Right lung (tissue), 10 donors: ENCODE measurements around the gene AKR1C8. TPM values are rescaled to one million over a fixed set of nuclear protein-coding genes. Genes with fewer than 3 reads are reported as not detected.
"Not testable (repeated sequence)": the region's sequence is repeated elsewhere in the genome, so short reads cannot be mapped to it uniquely, and the experiment has no call there.

Experiments used
- DNase-seq, 2 donors: peaks; one replicate each; pipeline ENCODE4 v3.0.0-alpha.2; 2013
- long read RNA-seq, 8 donors: transcript quantifications; one replicate each; lab custom pipeline, GENCODE V29; 2026
- polyA plus RNA-seq, 5 donors: library from polyadenylated mRNA; unstranded; fragments of 120-200 nt; gene quantifications; one replicate each; pipeline versions ENCODE4 v1.2.1 to v1.2.3, GENCODE V29; 2013; ENCODE audit warnings: inconsistent platforms in 1 of 5, low replicate concordance in 1 of 5; ENCODE audit not compliant: insufficient read length in 5 of 5, insufficient read depth in 1 of 5

Gene AKR1C8
- not detected for polyA plus RNA-seq
- long read RNA-seq, donor 1, result 0 reads
- long read RNA-seq, donor 2, result 0 reads
- long read RNA-seq, donor 3, result 0 reads
- long read RNA-seq, donor 4, result 0 reads
- long read RNA-seq, donor 5, result 0 reads
- long read RNA-seq, donor 6, result 0 reads
- long read RNA-seq, donor 7, result 0 reads
- long read RNA-seq, donor 8, result 0 reads

DNA sequence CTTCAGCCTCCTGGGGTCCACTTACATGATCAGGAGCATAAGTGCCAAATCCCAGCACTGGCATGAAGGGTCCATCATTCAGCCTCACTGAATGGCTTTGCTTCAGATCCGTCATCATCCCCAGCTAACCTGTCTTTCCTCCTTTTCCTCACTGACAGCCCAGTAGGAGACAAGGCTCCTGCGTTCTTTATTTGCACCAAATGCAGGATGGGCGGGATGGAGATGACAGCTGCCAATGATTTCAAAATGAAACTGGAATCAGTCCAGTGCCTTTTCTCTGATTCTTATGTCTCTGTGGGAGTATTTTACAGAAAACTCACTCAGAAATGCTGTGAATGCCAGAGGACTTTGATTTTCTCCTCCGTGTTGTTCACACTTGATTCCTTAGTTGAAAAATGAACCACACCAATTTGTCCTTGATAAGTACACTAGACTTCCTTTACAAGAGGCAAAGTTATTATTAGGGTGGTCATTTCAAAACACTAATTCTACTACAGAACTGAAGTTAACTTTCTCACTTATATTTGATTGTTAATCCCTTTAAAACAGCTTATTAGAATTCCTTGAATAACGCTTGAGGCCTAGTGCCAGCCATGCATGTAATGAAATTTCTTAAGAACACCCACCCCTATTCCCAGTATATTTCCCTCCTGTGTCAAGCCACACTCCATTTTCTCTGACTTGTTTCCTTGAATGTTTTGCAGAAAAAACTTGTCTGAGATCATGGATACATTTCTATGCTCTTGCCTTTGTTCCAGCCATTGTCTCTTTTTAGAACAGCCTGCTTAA lies at the start of gene AKR1C8:
Gene AKR1C8 (minus strand): TSS at position 164 of the 789 bp plus-strand sequence. CDS start 46 bp downstream, at position 118.
- DNase-seq, result no peak

DNA sequence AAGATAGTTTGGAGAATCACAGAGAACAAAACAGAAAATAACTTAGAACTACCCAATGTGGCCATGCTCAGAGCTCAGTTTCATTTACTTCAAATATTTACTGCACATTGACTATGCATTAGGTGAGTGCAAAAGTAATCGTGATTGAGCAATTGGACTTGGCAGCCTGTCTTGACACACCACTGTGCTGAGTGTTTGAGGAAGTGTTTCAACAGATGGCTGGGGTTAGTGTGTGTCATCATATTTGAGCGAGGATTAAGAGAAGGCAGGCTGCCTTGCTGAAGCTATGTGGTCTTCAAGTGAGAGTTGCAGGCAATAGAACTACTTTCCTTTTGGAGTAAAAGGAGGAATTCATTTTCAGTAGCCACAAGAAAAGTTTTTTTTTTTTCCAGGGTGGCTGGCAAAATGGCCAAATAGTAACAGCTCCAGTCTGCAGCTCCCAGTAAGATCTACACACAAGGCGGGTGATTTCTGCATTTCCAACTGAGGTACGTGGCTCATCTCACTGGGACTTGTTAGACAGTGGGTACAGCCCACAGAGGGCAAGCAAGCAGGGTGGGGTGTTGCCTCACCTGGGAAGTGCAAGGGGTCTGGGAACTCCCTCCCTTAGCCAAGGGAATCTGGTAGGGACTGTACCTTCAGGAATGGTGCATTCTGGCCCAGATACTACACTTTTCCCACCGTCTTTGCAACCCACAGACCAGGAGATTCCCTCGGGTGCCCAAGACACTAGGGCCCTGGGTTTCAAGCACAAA lies 49.3 kb upstream of the AKR1C8 start:
- DNase-seq, result peak; percentile 47 to 49

DNA sequence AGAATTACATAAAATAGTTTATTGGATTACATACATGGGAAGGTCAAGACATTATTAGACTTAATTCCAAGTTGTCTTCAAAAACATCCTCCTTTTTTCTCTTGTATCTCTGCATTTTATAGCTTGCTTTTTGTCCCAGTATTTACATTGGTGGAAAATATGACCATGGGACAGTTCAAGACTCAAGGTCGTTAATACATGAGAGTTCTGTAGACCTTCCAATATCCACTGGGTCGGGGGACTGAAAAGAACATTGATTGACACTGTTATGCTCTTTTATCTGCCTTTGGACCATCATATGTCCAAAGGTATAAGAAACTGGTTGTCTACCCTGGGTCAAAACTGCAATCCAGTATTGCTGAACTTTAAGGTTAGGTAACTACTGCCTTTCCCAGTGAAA lies 48.4 kb upstream of the AKR1C8 start:
- DNase-seq, result no peak

DNA sequence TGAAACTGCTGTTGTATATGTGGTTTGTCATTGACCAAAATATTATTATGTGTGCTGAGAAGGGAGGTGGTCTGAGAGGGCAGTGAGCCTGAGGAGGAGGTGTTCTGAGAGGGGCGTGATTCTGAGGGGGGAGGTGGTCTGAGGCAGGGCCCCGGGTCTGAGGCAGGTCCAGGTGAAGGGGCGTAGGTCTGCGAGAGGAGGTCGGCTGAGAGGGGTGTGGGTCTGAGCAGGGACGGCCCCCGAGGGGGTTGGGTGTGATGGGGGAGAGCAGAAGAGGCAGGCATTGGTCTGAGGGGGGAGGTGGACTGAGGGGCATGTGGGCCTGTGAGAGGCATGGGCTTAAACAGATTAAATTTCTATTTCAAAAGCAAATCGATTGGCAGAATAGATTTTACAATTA lies 44.1 kb upstream of the AKR1C8 start:
- no peak for DNase-seq

DNA sequence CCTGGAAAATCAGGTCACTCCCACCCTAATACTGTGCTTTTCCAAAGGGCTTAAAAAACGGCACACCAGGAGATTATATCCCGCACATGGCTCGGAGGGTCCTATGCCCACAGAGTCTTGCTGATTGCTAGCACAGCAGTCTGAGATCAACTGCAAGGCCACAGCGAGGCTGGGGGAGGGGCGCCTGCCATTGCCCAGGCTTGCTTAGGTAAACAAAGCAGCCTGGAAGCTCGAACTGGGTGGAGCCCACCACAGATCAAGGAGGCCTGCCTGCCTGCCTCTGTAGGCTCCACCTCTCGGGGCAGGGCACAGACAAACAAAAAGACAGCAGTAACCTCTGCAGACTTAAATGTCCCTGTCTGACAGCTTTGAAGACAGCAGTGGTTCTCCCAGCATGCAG lies 38.0 kb upstream of the AKR1C8 start:
- DNase-seq, result not testable (repeated sequence)

DNA sequence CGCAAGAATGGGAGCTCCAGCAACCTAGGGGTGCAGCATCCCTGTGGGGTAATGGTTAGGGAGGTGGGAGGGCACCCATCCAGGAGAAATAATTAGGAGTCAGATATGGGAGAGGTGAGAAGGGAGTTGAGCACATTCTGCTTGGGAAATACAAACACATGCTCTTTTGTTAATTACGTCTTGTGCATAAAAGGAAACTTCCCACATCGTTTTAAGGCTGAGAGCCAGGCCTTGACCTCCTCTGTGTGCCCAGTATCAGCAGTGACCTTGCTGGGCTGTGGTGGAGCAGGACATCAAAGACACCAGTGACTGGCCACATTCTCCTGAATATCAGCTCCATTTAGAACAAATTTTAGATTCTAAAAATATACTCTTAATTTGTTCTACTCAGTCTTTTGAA lies 34.3 kb upstream of the AKR1C8 start:
- no peak for DNase-seq

DNA sequence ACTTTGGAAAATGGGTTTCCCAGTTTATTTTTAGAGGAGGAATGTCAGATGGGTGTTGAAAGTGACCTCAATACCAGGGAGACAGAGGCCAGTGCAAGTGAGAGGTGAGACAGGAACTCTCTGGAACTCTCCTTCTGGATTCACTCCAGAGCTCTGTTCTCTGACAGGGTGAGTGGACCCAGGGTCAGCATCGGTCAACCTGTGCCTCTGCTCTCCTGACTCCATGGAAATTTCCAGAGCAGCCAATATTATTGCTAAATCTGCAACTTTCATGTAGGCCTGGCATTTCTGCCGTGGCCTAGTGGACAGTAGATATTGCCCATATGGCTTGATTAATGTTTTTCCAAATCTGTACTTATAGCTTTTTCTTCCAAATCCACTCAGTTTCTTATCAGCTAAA lies 31.9 kb upstream of the AKR1C8 start:
- DNase-seq, result no peak

DNA sequence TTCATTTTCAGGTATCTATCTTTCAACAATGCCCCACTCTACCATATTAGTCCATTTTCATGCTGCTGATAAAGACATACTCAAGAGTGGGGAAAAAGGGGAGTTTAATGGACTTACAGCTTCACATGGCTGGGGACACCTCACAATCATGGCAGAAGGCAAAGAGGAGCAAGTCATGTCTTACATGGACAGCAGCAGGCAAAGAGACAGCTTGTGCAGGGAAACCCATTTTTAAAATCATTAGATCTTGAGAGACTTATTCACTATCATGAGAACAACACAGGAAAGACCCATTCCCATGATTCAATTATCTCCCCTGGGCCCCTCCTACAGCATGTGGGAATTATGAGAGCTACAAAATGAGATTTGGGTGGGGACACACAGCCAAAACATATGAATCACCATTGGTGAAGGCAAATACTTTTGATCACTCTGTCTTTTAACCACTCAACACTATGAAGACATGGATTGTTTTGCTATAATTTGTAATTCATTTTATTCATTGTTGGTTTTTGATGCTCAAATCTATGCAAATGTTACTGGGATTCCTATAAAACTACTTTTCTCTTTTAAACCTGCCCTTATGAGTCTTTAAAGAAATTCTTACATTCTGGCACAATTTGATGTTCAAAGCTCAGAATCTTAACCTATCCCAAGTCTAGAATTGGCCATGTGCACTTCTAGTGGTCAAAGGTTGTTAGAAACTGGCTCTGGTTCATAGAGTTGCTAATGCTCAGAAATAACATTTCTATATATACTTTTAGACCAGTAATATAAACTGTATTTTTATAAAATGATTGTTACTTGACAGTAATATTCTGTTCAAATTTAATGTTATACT lies 27.0 kb upstream of the AKR1C8 start:
- no peak for DNase-seq

DNA sequence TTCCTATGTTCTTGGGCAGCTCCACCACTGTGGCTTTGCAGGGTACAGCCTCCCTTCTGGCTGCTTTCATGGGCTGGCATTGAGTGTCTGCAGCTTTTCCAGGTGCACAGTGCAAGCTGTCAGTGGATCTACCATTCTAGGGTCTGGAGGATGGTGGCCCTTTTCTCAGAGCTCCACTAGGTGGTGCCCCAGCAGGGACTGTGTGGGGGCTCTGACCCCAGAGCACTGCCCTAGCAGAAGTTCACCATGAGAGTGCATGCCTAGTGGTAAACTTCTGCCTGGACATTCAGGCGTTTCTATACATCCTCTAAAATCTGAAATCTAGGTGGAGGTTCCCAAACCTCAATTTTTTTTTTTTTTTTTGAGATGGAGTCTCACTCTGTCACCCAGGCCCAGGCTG lies 25.3 kb upstream of the AKR1C8 start:
- not testable (repeated sequence) for DNase-seq

DNA sequence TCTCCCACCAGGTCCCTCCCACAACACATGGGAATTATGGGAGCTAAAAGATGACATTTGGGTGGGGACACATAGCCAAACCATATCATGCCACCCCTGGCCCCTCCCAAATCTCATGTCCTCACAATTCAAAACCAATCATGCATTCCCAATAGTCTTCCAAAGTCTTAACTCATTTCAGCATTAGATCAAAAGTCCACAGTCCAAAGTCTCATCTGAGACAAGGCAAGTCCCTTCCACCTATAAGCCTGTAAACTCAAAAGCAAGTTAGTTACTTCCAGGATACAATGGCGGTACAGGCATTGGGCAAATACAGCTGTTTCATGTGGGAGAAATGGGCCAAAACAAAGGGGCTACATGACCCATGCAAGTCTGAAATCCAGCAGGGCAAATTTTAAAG lies 24.8 kb upstream of the AKR1C8 start:
- not testable (repeated sequence) for DNase-seq

DNA sequence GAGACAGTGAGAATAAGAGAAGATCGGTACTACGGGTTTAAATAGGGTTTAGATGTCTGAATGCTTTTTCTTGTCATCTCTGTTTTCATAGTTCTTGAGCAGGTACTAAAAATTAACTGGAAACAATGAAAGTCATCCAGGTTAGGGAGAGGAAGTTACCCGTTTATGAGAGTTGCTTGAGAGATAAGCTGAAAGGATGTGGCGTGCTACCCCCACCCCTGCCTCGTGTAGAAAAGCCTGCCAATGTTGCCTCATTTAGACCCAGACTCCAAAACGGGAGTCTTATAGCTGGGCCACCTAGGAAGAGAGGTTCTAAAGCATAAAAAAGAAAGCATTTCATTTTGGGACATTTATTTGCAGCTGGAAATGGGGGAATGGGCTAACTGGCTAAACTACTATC lies 21.8 kb upstream of the AKR1C8 start:
- DNase-seq, result no peak

DNA sequence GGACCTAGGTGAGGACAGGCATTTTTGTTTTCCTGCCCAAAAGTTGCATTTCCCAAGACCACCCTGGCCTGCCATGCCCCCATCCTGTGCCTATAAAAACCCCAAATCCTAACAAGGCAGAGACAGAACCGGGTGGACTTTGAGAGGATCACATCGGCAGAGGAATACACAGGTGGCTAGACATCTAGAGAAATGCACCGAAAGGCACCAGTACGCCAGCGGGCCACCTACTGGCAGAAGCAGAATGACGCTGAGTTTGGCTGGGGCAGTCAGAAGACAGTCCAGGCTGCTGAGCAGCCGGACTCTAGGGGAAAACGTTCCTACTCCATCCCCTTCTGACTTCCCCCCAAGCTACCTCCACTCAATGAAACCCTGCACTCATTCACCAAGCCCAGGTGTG lies 14.4 kb upstream of the AKR1C8 start:
- no peak for DNase-seq

DNA sequence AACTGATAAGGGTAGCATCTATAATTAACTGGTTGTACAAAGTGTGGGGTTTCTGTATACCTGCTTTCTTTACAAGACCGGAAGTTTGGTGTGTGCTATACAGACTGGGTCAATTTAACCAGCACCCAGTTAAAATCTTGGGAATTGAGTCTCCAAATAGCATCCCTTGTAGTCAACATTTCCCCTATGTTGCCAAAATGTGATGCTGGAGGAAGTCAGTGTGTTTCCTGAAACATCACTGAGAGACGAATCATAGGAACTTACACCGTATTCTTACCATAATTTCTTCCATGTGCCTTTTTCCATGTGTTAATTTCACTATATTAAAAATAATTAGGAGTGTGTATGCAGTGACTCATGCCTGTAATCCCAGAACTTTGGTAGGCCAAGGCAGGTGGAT lies 13.4 kb upstream of the AKR1C8 start:
- DNase-seq, result no peak

DNA sequence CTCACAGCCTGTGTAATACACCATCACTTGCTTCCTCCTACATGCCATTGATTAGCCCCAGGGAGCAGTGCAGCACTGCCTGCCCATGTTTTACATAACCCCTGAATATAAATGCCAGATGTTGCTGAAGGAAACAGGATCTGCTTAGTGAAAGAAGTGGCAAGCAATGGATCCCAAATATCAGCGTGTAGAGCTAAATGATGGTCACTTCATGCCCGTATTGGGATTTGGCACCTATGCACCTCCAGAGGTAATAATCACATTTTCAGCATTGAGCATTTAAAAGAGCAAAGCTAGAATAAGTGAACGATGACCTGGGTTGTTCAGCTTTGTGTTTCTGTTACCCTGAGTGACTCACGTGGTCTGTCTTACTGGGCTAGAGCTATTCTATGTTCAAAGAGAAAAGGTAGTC lies 11.8 kb upstream of the AKR1C8 start, which contains the start of gene AKR1C4:
Gene AKR1C4 (plus strand): TSS at position 136 of the 412 bp plus-strand sequence. CDS start 31 bp downstream, at position 167.
- no peak for DNase-seq

DNA sequence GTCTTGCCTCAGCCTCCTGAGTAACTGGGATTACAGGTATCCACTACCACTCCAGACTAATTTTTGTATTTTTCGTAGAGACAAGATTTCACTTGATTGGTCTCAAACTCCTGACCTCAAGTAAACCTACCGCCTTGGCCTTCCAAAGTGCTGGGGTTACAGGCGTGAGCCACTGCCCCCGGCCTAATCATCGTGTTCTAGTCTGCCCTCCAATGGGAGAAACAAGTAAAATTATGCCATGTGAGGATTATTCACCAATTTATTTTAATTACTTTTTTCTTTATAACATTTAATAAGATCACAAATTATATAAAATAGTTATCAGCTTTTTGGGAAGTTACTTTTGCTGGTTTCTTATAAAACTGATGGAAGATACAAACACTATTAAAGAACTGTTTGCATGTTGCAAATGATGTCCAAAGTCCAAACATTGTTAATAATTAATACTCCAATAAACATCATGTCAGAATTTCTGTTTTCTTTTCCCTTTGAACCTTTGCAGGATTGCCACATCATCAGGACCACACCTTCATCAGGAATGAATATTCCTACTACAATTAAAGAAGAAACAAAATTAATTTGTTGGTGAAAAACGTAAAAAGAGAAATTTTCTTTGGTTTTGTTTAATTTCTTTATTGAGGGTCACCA lies 10.9 kb upstream of the AKR1C8 start:
- no peak for DNase-seq

DNA sequence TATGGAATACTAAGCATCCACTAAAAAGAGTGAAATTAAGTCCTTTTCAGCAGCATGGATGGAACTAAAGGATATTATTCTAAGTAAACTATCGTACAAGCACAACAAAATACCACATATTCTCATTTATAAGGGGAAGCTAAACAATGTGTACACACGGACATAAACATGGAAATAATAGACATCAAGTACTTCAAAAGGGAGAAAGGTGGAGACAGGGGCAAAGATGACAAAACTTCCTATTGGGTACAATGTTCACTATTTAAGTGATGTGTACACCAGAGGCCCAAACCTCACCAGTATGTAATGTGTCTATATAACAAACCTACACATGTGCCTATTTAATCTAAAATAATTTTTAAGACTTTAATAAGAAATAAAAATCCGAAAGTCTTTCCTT lies 9.5 kb upstream of the AKR1C8 start:
- no peak for DNase-seq

DNA sequence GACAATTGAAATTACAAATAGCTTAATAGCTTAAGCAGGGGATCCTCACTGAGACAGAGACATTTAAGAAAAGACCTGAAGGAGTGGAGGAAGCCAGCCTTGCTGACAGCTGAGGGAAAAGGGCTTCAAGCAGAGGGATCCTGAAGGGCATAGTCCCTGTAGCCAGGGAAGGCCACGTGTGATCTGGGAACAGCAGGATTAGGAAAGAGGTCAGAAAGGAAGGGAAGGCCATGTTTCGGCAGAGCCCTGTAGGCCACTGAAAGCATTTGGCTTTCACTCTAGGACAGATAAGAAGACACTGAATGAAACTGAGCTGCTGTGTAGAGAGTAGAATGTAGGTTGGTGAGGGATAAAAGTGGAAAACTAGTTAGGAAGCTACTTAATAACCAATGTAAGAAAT lies 3.4 kb upstream of the AKR1C8 start:
- DNase-seq, result no peak

DNA sequence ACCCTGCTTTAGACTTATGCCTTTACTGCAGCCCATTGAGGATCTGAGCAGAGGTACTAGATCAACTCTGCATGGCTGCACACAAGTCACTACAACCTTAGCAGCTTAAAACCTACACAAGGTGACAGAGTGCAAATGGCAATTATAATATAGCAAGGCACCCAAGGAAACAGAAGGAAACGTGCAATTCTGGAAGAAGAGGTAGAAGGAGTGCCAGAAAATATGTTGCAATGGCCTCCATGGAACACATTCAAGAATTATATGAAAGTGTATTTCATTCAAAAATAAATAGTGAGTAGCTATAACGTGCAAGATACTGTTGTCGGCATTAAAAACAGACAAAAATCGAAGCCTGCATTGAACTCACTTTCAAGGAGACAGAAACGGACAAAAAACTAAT lies 2.9 kb upstream of the AKR1C8 start:
- DNase-seq, result peak; percentile 20 to 28

DNA sequence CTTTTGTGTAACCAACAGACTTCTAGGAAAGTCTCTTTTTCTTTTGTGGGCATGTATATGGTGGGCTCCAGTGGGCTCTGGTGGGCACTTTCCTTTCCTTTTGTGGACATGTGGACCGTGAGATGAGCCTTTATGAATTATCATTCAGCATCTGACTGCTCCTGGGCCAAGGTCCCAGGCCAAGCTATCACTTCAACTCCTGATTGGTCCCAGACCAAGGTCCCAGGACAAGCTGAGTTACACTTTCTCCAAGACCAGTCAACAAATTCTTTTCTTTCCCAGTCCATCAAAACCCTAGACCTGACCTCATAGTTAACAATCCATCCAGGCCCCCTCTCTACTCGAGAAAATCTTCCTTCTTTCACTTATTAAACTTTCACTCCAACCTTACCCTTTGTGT lies 1.0 kb downstream of the AKR1C8 start:
- DNase-seq, result no peak

DNA sequence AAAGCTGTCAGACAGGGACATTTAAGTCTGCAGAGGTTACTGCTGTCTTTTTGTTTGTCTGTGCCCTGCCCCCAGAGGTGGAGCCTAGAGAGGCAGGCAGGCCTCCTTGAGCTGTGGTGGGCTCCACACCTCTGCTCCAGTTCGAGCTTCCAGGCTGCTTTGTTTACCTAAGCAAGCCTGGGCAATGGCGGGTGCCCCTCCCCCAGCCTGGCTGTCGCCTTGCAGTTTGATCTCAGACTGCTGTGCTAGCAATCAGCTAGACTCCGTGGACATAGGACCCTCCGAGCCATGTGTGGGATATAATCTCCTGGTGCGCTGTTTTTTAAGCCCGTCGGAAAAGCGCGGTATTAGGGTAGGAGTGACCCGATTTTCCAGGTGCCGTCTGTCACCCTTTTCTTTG lies 4.4 kb downstream of the AKR1C8 start:
- DNase-seq, result not testable (repeated sequence)

DNA sequence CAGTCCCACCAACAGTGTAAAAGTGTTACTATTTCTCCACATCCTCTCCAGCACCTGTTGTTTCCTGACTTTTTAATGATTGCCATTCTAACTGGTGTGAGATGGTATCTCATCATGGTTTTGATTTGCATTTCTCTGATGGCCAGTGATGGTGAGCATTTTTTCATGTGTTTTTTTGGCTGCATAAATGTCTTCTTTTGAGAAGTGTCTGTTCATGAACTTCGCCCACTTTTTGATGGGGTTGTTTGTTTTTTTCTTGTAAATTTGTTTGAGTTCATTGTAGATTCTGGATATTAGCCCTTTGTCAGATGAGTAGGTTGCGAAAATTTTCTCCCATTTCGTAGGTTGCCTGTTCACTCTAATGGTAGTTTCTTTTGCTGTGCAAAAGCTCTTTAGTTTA lies 9.4 kb downstream of the AKR1C8 start:
- not testable (repeated sequence) for DNase-seq
